HG02981 (cell line): ENCODE measurements around the gene ARL5A.

Experiments
- ATAC-seq: cut with Tn5 transposase; IDR thresholded peaks from one replicate; pipeline ENCODE4 v1.9.1; 2021; ENCODE audit warnings: mild to moderate bottlenecking, moderate library complexity; ENCODE audit not compliant: unreplicated experiment

The ARL5A gene

GRCh38 chr2:151841047-151841424 lies 12.8 kb upstream of the ARL5A start:
- no peak for ATAC-seq

GRCh38 chr2:151840216-151841046 lies 12.2 kb upstream of the ARL5A start:
- ATAC-seq: peak; percentile 98

- ATAC-seq: no peak
These were observed 9.7 kb upstream of the ARL5A start for GRCh38 chr2:151837926-151838325.

GRCh38 chr2:151833984-151834383 lies 5.8 kb upstream of the ARL5A start:
- ATAC-seq: no peak

- no peak for ATAC-seq
These were observed 2.7 kb upstream of the ARL5A start for GRCh38 chr2:151830961-151831360.

- no peak for ATAC-seq
These were observed 686 bp upstream of the ARL5A start for GRCh38 chr2:151828890-151829324.

- peak; percentile 11 for ATAC-seq
These were observed 568 bp downstream of the ARL5A start for GRCh38 chr2:151827564-151828142.

- no peak for ATAC-seq
These were observed 1.5 kb downstream of the ARL5A start for GRCh38 chr2:151826737-151827157.

GRCh38 chr2:151824886-151825285 lies 3.3 kb downstream of the ARL5A start:
- ATAC-seq: no peak

GRCh38 chr2:151823651-151824050 lies 4.6 kb downstream of the ARL5A start:
- ATAC-seq: no peak

GRCh38 chr2:151819920-151820319 lies 8.3 kb downstream of the ARL5A start:
- peak; percentile 60 for ATAC-seq

GRCh38 chr2:151817929-151818328 lies 10.3 kb downstream of the ARL5A start:
- no peak for ATAC-seq

- no peak for ATAC-seq
These were observed 11.4 kb downstream of the ARL5A start for GRCh38 chr2:151816843-151817242.

GRCh38 chr2:151815821-151816489 lies 12.3 kb downstream of the ARL5A start:
- ATAC-seq: no peak

GRCh38 chr2:151810489-151810888 lies 17.7 kb downstream of the ARL5A start:
- ATAC-seq: no peak

GRCh38 chr2:151809073-151809383 lies 19.2 kb downstream of the ARL5A start:
- ATAC-seq: no peak

- ATAC-seq: no peak
These were observed 19.8 kb downstream of the ARL5A start for GRCh38 chr2:151808258-151809072.

GRCh38 chr2:151805961-151806360 lies 22.3 kb downstream of the ARL5A start:
- no peak for ATAC-seq

GRCh38 chr2:151805343-151805742 lies 22.9 kb downstream of the ARL5A start:
- no peak for ATAC-seq

- ATAC-seq: no peak
These were observed 24.4 kb downstream of the ARL5A start for GRCh38 chr2:151803811-151804210.

GRCh38 chr2:151802315-151802714 lies 25.9 kb downstream of the ARL5A start:
- ATAC-seq: no peak
